Endodermal cell (in vitro differentiated cells): Measurements from ENCODE around the gene PINLYP. TPM values are rescaled to one million over a fixed set of nuclear protein-coding genes. Genes with fewer than 3 reads are reported as not detected.

Experiments
- DNase-seq: peaks from one replicate; pipeline ENCODE4 v3.0.0-alpha.2; 2017
- H3K27ac ChIP-seq: 2 replicates; pipeline ENCODE4 v1.5.1; 2013; ENCODE audit warnings: mild to moderate bottlenecking, low read depth, low read length, moderate library complexity
- H3K27me3 ChIP-seq: 2 replicates; pipeline ENCODE4 v1.6.1; 2013; ENCODE audit warnings: mild to moderate bottlenecking, low read length, moderate library complexity; ENCODE audit not compliant: insufficient read depth, control insufficient read depth, poor library complexity, severe bottlenecking
- H3K36me3 ChIP-seq: 2 replicates; pipeline ENCODE4 v1.7.0; 2013; ENCODE audit warnings: mild to moderate bottlenecking, low read length, moderate library complexity; ENCODE audit not compliant: control insufficient read depth, insufficient read depth
- H3K4me1 ChIP-seq: one replicate; pipeline ENCODE4 v1.7.0; 2013; ENCODE audit warnings: low read length; ENCODE audit not compliant: control insufficient read depth, insufficient read depth
- H3K4me3 ChIP-seq: 2 replicates; pipeline ENCODE4 v1.5.1; 2013; ENCODE audit warnings: mild to moderate bottlenecking, low read length, moderate library complexity
- H3K9ac ChIP-seq: 2 replicates; pipeline ENCODE4 v1.6.1; 2013; ENCODE audit warnings: mild to moderate bottlenecking, low read length, moderate library complexity; ENCODE audit not compliant: poor library complexity, severe bottlenecking; ENCODE audit errors: extremely low read depth
- H3K9me3 ChIP-seq: 2 replicates; pipeline ENCODE4 v1.6.1; 2013; ENCODE audit warnings: mild to moderate bottlenecking, low read length, moderate library complexity; ENCODE audit not compliant: control insufficient read depth
- H3K27ac Mint-ChIP-seq: 2 replicates; pipeline ENCODE4 v1.8.0; 2020; ENCODE audit warnings: mixed read lengths
- H3K27me3 Mint-ChIP-seq: 2 replicates; pipeline ENCODE4 v1.8.0; 2021; ENCODE audit warnings: mild to moderate bottlenecking, mixed read lengths; ENCODE audit not compliant: insufficient read depth
- H3K36me3 Mint-ChIP-seq: 2 replicates; pipeline ENCODE4 v1.8.0; 2020; ENCODE audit warnings: low read depth, mixed read lengths
- H3K4me1 Mint-ChIP-seq: 2 replicates; pipeline ENCODE4 v1.8.0; 2020; ENCODE audit warnings: mixed read lengths
- H3K4me3 Mint-ChIP-seq: 2 replicates; pipeline ENCODE4 v1.8.0; 2020; ENCODE audit warnings: mild to moderate bottlenecking, moderate library complexity, mixed read lengths
- H3K9me3 Mint-ChIP-seq: 2 replicates; pipeline ENCODE4 v1.8.0; 2020; ENCODE audit warnings: mild to moderate bottlenecking, mixed read lengths
- CTCF ChIP-seq: fragments of 200-600 bp; sonication (generic); conservative IDR thresholded peaks from 2 replicates; pipeline ENCODE4 v1.5.0; 2021; ENCODE audit warnings: antibody characterized with exemption, mild to moderate bottlenecking
- WGBS, 2 experiments: methylation state at CpG; one replicate each; pipeline versions ENCODE4 v1.1.5 to v1.1.7; 2013; ENCODE audit warnings: missing lambda C conversion rate in 2 of 2, mixed read lengths in 1 of 2; ENCODE audit not compliant: insufficient coverage in 1 of 2, insufficient read length in 1 of 2; 5-methylcytosine and 5-hydroxymethylcytosine counted together
- total RNA-seq, 2 donors: library from RNA; stranded (reverse); fragmentation: NEBNext Ultra II Directional in 1 of 2; extraction: Animal tissue kit (Norgen Biotek cat#: 25700) in 1 of 2; gene quantifications; 2 replicates in 1 of 2; 3 replicates in 1 of 2; pipeline ENCODE4 v1.2.1, GENCODE V29; 2021

The PINLYP gene
- total RNA-seq, 2 donors from 2014 or later: 7.7 to 12.2 TPM

DNA sequence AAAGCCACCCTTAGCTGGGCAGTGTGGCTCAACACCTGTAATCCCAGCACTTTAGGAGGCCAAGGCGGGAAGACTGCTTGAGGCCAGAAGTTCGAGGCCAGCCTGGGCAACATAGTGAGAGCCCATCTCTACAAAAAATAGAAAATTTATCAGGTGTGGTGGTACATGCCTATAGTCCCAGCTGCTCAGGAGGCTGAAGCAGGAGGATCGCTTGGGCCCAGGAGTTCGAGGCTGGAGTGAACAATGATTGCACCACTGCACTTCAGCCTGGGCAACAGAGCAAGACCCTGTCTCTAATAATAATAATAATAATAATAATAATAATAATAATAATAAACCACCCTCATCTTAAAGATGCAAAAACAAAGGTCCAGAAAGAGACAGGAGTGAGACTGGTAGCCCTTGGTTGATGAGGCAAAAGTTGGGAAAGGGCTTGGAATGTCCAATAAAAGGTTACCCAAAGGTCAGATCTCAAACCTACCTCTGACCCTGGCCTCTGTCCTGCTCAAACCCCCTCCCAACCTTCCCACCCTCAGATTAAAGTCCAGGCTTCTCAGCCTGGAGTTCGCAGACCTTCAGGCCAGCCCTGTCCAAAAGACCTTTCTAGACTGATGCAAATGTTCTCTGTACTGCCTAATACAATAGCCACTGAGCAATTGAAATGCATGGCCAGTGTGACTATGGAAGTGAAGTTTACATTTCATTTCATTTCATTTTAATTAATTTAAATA lies 33.5 kb upstream of the PINLYP start:
- Histone ChIP-seq H3K27ac (no peak overlapping the region), H3K27me3 (no peaks in the 10 kb centered on the region), H3K4me1 (no peaks in the 10 kb centered on the region), H3K4me3 (no peak overlapping the region), H3K36me3 (peaks cover 71% of the 10 kb centered on the region), H3K9me3 (peaks cover 15% of the 10 kb centered on the region), H3K9ac (no peak overlapping the region)
- Mint-ChIP-seq H3K9me3 (peaks cover 22% of the 10 kb centered on the region), H3K4me3 (no peak overlapping the region), H3K4me1 (no peaks in the 10 kb centered on the region), H3K36me3 (peaks cover 84% of the 10 kb centered on the region), H3K27me3 (no peaks in the 10 kb centered on the region), H3K27ac (no peak overlapping the region)
- no peak for TF ChIP-seq CTCF
- 78 to 98% methylated on average over 2 to 5 of the region's 5 CpGs for WGBS, 2 experiments
- no peak for DNase-seq

GRCh38 chr19:43544077-43544476 lies 31.5 kb upstream of the PINLYP start:
- DNase-seq: no peak
- 92 to 96% methylated on average over 5 to 9 of the region's 9 CpGs for WGBS, 2 experiments
- H3K9me3 ChIP-seq: peaks cover 5% of the 10 kb centered on the region
- no peaks in the 10 kb centered on the region for H3K27me3 Mint-ChIP-seq
- no peak for TF ChIP-seq CTCF
- H3K9ac ChIP-seq: no peak overlapping the region
- H3K4me3 Mint-ChIP-seq: no peak overlapping the region
- no peaks in the 10 kb centered on the region for H3K27me3 ChIP-seq
- no peak overlapping the region for H3K4me3 ChIP-seq
- H3K4me1 Mint-ChIP-seq: no peaks in the 10 kb centered on the region
- H3K9me3 Mint-ChIP-seq: peaks cover 14% of the 10 kb centered on the region
- no peaks in the 10 kb centered on the region for H3K4me1 ChIP-seq
- peaks cover 83% of the 10 kb centered on the region for H3K36me3 Mint-ChIP-seq
- H3K27ac Mint-ChIP-seq: no peak overlapping the region
- H3K36me3 ChIP-seq: peaks cover 52% of the 10 kb centered on the region
- no peak overlapping the region for H3K27ac ChIP-seq

GRCh38 chr19:43545276-43545675 lies 30.3 kb upstream of the PINLYP start:
- Mint-ChIP-seq H3K27ac (peak overlapping the region; percentile 44), H3K9me3 (peaks cover 4% of the 10 kb centered on the region), H3K4me1 (no peaks in the 10 kb centered on the region), H3K36me3 (peaks cover 82% of the 10 kb centered on the region), H3K27me3 (no peaks in the 10 kb centered on the region), H3K4me3 (no peak overlapping the region)
- H3K27me3 ChIP-seq: no peaks in the 10 kb centered on the region
- no peak for DNase-seq
- no peak overlapping the region for H3K9ac ChIP-seq
- H3K27ac ChIP-seq: no peak overlapping the region
- no peaks in the 10 kb centered on the region for H3K4me1 ChIP-seq
- WGBS, 2 experiments: 90 to 100% methylated on average over 4 to 5 of the region's 5 CpGs
- no peak for TF ChIP-seq CTCF
- H3K4me3 ChIP-seq: no peak overlapping the region
- H3K9me3 ChIP-seq: no peaks in the 10 kb centered on the region
- H3K36me3 ChIP-seq: peaks cover 47% of the 10 kb centered on the region
